ENCODE measurements around the gene KRT33A. TPM values are rescaled to one million over a fixed set of nuclear protein-coding genes. Genes with fewer than 3 reads are reported as not detected.

KRT33A gene
- total RNA-seq, 1 experiment from 2014 or later = not detected

DNA sequence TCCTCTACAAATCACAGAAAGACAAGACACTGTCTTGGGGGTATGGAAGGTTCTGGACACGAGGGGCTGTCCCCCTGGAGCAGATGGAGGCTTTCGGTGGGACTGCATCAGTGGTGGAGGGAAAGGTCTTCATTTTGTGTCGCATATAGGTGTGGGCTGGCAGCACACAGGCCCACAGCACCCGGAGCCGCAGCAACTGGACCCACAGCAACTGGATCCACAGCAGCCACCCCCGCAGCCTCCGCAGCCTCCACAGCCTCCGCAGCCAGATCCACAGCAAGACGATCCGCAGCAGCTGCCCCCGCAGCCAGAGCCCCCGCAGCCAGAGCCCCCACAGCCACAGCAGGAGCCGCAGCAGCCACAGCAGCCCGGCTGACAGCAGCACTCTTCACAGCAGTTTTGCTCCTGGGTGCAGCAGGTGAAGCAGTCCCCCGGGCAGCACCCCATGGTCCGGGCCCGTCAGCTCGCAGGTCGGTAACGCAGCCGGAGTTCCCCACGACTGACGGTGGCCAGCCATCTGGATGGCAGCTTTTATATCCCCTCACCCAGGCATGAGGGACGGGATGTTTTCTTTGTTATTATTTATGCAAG lies 35.3 kb downstream of the KRT33A start, which contains the start of gene KRTAP17-1:
Gene KRTAP17-1, minus strand, starts transcription at position 507 of the 591 bp plus-strand sequence. Its CDS starts 60 bp downstream, at position 447.
- BruUV-seq (replicated peaks) = no TSS peak
- TF ChIP-seq, protein P1, sequence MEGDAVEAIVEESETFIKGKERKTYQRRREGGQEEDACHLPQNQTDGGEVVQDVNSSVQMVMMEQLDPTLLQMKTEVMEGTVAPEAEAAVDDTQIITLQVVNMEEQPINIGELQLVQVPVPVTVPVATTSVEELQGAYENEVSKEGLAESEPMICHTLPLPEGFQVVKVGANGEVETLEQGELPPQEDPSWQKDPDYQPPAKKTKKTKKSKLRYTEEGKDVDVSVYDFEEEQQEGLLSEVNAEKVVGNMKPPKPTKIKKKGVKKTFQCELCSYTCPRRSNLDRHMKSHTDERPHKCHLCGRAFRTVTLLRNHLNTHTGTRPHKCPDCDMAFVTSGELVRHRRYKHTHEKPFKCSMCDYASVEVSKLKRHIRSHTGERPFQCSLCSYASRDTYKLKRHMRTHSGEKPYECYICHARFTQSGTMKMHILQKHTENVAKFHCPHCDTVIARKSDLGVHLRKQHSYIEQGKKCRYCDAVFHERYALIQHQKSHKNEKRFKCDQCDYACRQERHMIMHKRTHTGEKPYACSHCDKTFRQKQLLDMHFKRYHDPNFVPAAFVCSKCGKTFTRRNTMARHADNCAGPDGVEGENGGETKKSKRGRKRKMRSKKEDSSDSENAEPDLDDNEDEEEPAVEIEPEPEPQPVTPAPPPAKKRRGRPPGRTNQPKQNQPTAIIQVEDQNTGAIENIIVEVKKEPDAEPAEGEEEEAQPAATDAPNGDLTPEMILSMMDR (conservative IDR thresholded peaks at IDR 0.05) = no peak
- TF ChIP-seq EZH2 (IDR thresholded peaks at IDR 0.05; ENCODE audit: low read depth) = no peak
- Histone ChIP-seq H3K4me1 (replicated peaks; ENCODE audit: insufficient read depth) (no peaks in the 10 kb centered on the region), H3K9me2 (ENCODE audit: insufficient read depth) (no peaks in the 10 kb centered on the region), H3K27me3 (ENCODE audit: insufficient read depth, low read depth) (no peaks in the 10 kb centered on the region), H3K9me3 (ENCODE audit: insufficient read depth, low read depth) (no peaks in the 10 kb centered on the region; the same call in none of the 2 replicates), H4K20me1 (ENCODE audit: insufficient read depth) (no peaks in the 10 kb centered on the region), H3K27ac (no peak within 1 kb of the TSS), H3F3A (ENCODE audit: insufficient read depth, low read depth) (no peaks in the 10 kb centered on the region), H3K4me2 (no peak within 1 kb of the TSS), H3K36me3 (ENCODE audit: low read depth) (peaks cover 4% of the 10 kb centered on the region; the same call in 1 of the 2 replicates), H3K4me3 (no peak within 1 kb of the TSS), H3K79me2 (ENCODE audit: low read depth) (no peaks in the 10 kb centered on the region), H2AFZ (no peak within 1 kb of the TSS)
- POLR2A ChIA-PET (ENCODE audit: unreplicated experiment) = interaction anchor here (0.5 kb wide), 1 partner anchor 88 kb away, joined by 3 read pairs; no protein-coding TSS in a partner anchor
- intact Hi-C loops (cut with micrococcal nuclease; ENCODE audit: unreplicated experiment) = no loop called here
- no peak for DNase-seq
- CTCF ChIA-PET = interaction anchor here (0.6 kb wide), 1 partner anchor 207 kb away, joined by 3 read pairs; no protein-coding TSS in a partner anchor

GRCh38 chr17:41311111-41311510 lies 39.5 kb downstream of the KRT33A start:
- Histone ChIP-seq H3K36me3 (ENCODE audit: low read depth) (no peaks in the 10 kb centered on the region), H3K79me2 (ENCODE audit: low read depth) (no peaks in the 10 kb centered on the region), H3K4me2 (no peak overlapping the region), H3F3A (ENCODE audit: insufficient read depth, low read depth) (no peaks in the 10 kb centered on the region), H3K4me3 (no peak overlapping the region), H3K9me2 (ENCODE audit: insufficient read depth) (no peaks in the 10 kb centered on the region), H4K20me1 (ENCODE audit: insufficient read depth) (no peaks in the 10 kb centered on the region), H3K4me1 (replicated peaks; ENCODE audit: insufficient read depth) (no peaks in the 10 kb centered on the region), H2AFZ (no peak overlapping the region), H3K27ac (no peak overlapping the region), H3K9me3 (ENCODE audit: insufficient read depth, low read depth) (no peaks in the 10 kb centered on the region), H3K27me3 (ENCODE audit: insufficient read depth, low read depth) (no peaks in the 10 kb centered on the region)
- TF ChIP-seq EZH2 (IDR thresholded peaks at IDR 0.05; ENCODE audit: low read depth) = no peak
- TF ChIP-seq, protein P1 (conservative IDR thresholded peaks at IDR 0.05) = no peak
- DNase-seq = no peak
- ChIA-PET POLR2A (ENCODE audit: unreplicated experiment) (no interaction called here), CTCF (no interaction called here)
- no TSS peak for BruUV-seq (replicated peaks)
- intact Hi-C loops (cut with micrococcal nuclease; ENCODE audit: unreplicated experiment) = no loop called here

GRCh38 chr17:41308918-41309359 lies 41.7 kb downstream of the KRT33A start, which contains the start of gene KRTAP16-1:
TSS of gene KRTAP16-1 (minus strand) at chr17:41309309. CDS start at chr17:41309253, 56 bp downstream.
- H4K20me1 ChIP-seq (ENCODE audit: insufficient read depth) = no peaks in the 10 kb centered on the region
- no peak for DNase-seq
- no TSS peak for BruUV-seq (replicated peaks)
- no peaks in the 10 kb centered on the region for H3K9me3 ChIP-seq (ENCODE audit: insufficient read depth, low read depth)
- H3K4me1 ChIP-seq (replicated peaks; ENCODE audit: insufficient read depth) = no peaks in the 10 kb centered on the region
- ChIA-PET POLR2A (ENCODE audit: unreplicated experiment) (no interaction called here), CTCF (no interaction called here)
- no peak within 1 kb of the TSS for H3K27ac ChIP-seq
- no peak within 1 kb of the TSS for H3K4me2 ChIP-seq
- H3K27me3 ChIP-seq (ENCODE audit: insufficient read depth, low read depth) = no peaks in the 10 kb centered on the region
- H3K79me2 ChIP-seq (ENCODE audit: low read depth) = no peaks in the 10 kb centered on the region
- H2AFZ ChIP-seq = no peak within 1 kb of the TSS
- intact Hi-C loops (cut with micrococcal nuclease; ENCODE audit: unreplicated experiment) = no loop called here
- no peaks in the 10 kb centered on the region for H3F3A ChIP-seq (ENCODE audit: insufficient read depth, low read depth)
- TF ChIP-seq EZH2 (IDR thresholded peaks at IDR 0.05; ENCODE audit: low read depth) = no peak
- TF ChIP-seq, protein P1 (conservative IDR thresholded peaks at IDR 0.05) = no peak
- no peaks in the 10 kb centered on the region for H3K36me3 ChIP-seq (ENCODE audit: low read depth)
- no peak within 1 kb of the TSS for H3K4me3 ChIP-seq
- H3K9me2 ChIP-seq (ENCODE audit: insufficient read depth) = no peaks in the 10 kb centered on the region

Measured in PC-9 (cell line).